ENCODE measurements around the gene SFXN5.

DNA sequence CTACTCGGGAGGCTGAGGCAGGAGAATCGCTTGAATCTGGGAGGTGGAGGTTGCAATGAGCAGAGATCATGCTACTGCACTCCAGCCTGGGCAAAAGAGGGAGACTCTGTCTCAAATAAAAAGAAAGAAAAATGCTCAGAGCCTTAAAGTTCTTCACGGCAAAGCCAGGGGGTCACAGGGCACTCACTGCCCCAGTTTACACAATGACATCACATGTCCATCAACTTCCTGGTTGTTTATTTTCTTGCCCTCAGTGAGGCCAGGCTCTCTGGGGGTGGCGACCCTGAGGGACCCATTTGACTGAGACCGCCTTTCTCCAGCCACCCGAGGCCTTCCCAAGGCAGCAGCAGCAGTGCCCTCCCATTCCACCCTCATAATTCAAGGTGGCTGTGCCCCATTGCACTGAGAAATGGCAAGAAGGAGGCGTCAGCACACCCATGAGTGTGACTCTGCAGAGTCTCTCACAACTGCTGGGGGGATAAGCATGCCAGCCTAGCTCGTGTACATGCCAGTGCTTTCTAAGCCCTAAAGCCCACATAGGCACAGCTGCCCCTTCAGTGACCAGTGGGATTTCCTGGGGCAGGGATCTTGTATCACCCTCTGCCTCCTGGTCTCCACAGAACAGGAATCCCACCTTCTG is 50.0 kb downstream of the SFXN5 start:
- TF ChIP-seq POLR2A (IDR thresholded peaks at IDR 0.05) (no peak), POLR2AphosphoS5 (IDR thresholded peaks at IDR 0.05) (no peak)
